Erythroblast (primary cell): ENCODE results near the gene PDGFB.

ENCODE experiments used
- DNase-seq, 2 experiments: peaks; one replicate each; lab custom pipeline; 2025; lab: John Stamatoyannopoulos, UW
- GATA1 ChIP-seq: IDR thresholded peaks from 2 replicates; pipeline ENCODE4 v1.6.1; 2011; ENCODE audit warnings: low read depth, mild to moderate bottlenecking, control low read depth, low read length, moderate library complexity
- POLR2A ChIP-seq: IDR thresholded peaks from 2 replicates; pipeline ENCODE4 v1.6.1; 2011; ENCODE audit warnings: mild to moderate bottlenecking, low read length

PDGFB gene

GRCh38 chr22:39283322-39284141 is 38.8 kb upstream of the PDGFB start:
- DNase-seq, result peak; percentile 61 to 87

GRCh38 chr22:39282645-39283321 is 38.0 kb upstream of the PDGFB start:
- no peak for DNase-seq

More at GRCh38 chr22:39283322-39284141, 38.8 kb upstream of the PDGFB start:
- no peak for TF ChIP-seq POLR2A
- TF ChIP-seq GATA1, result no peak

GRCh38 chr22:39281126-39281525 is 36.3 kb upstream of the PDGFB start:
- DNase-seq, result no peak

More at GRCh38 chr22:39282645-39283321, 38.0 kb upstream of the PDGFB start:
- TF ChIP-seq GATA1, result no peak
- TF ChIP-seq POLR2A, result no peak

GRCh38 chr22:39280250-39280649 is 35.5 kb upstream of the PDGFB start:
- DNase-seq, result no peak
- TF ChIP-seq POLR2A (no peak), GATA1 (no peak)

More at GRCh38 chr22:39281126-39281525, 36.3 kb upstream of the PDGFB start:
- no peak for TF ChIP-seq GATA1
- no peak for TF ChIP-seq POLR2A

- no peak for DNase-seq
Measured at GRCh38 chr22:39279170-39279850, 34.5 kb upstream of the PDGFB start.

GRCh38 chr22:39278040-39278439 is 33.3 kb upstream of the PDGFB start:
- TF ChIP-seq GATA1 (no peak), POLR2A (no peak)
- no peak for DNase-seq

More at GRCh38 chr22:39279170-39279850, 34.5 kb upstream of the PDGFB start:
- no peak for TF ChIP-seq GATA1
- TF ChIP-seq POLR2A, result no peak

- TF ChIP-seq GATA1 (no peak), POLR2A (no peak)
- no peak for DNase-seq
Measured at GRCh38 chr22:39277142-39277607, 32.4 kb upstream of the PDGFB start.

- TF ChIP-seq POLR2A (no peak), GATA1 (no peak)
- no peak for DNase-seq
Measured at GRCh38 chr22:39276440-39277141, 31.8 kb upstream of the PDGFB start.

- TF ChIP-seq POLR2A (no peak), GATA1 (no peak)
Measured at GRCh38 chr22:39275814-39276439, 31.1 kb upstream of the PDGFB start.

GRCh38 chr22:39273950-39274887 is 29.4 kb upstream of the PDGFB start:
- no peak for TF ChIP-seq POLR2A
- no peak for TF ChIP-seq GATA1
- no peak for DNase-seq

More at GRCh38 chr22:39275814-39276439, 31.1 kb upstream of the PDGFB start:
- DNase-seq, result no peak

- no peak for TF ChIP-seq POLR2A
- no peak for TF ChIP-seq GATA1
Measured at GRCh38 chr22:39270792-39271191, 26.0 kb upstream of the PDGFB start.

More at GRCh38 chr22:39270792-39271191, 26.0 kb upstream of the PDGFB start:
- no peak for DNase-seq
